Measurements from ENCODE around the gene PRKACA.

GRCh38 chr19:14119644-14120496 lies 2.3 kb upstream of the PRKACA start:
- TF ChIP-seq POLR2AphosphoS2 (conservative IDR thresholded peaks at IDR 0.05; ENCODE audit: low read length) = no peak
- TF ChIP-seq REST (IDR thresholded peaks at IDR 0.05) = no peak
- no peak for TF ChIP-seq HEYL (CRISPR knock-in tag; IDR thresholded peaks at IDR 0.05)
- no peak for TF ChIP-seq CTCF (IDR thresholded peaks at IDR 0.05)
- no peak for TF ChIP-seq RAD21 (conservative IDR thresholded peaks at IDR 0.05 in 1 of 2, IDR thresholded peaks at IDR 0.05 in 1 of 2)

Measured in A549 (cell line).